Measurements from ENCODE around the gene ROCK2. TPM values are rescaled to one million over a fixed set of nuclear protein-coding genes. Genes with fewer than 3 reads are reported as not detected.
A peak's percentile ranks its signal among the peaks of the same experiment; 100 is the strongest.

ROCK2 gene
- polyA plus RNA-seq, 2 donors, result 3.4 to 5.4 TPM

DNA sequence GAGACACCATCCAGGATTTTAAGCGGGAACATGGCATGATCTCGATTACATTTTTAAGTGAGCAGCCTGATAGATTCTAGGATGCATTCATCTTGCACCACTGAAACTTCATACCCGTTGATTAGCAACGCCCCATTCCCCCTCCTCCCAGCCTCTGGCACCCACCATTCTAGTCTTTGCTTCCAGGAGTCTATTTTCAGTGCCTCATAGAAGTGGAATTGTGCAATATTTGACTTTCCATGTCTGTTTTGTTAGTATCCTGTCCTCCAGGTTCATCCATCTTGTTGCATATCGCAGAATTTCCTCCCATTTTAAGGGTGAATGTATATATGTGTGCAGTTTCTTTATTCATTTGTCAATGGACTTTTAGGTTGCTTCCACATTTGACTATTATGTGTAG is 210.1 kb downstream of the ROCK2 start:
- Histone ChIP-seq H3K9me3 (ENCODE audit: control insufficient read depth in 2 of 2, insufficient read depth in 1 of 2, low read depth in 1 of 2, low read length in 1 of 2) (no peaks in the 10 kb centered on the region), H3K27me3 (ENCODE audit: control insufficient read depth in 1 of 2, insufficient read depth in 2 of 2, low read length in 2 of 2) (no peaks in the 10 kb centered on the region), H3K36me3 (ENCODE audit: control insufficient read depth in 2 of 2, insufficient read depth in 2 of 2, low read length in 1 of 2) (no peaks in the 10 kb centered on the region), H3K27ac (ENCODE audit: low read depth in 2 of 2, low read length in 1 of 2) (no peak overlapping the region), H3K4me3 (ENCODE audit: low read depth in 1 of 2, low read length in 2 of 2) (no peak overlapping the region), H3K4me1 (ENCODE audit: control insufficient read depth in 2 of 2, insufficient read depth in 2 of 2, low read length in 1 of 2) (peaks cover 5 to 10% of the 10 kb centered on the region in 2 donors)
- 77 to 83% methylated on average over 5 of the region's 5 CpGs for WGBS, 2 donors

DNA sequence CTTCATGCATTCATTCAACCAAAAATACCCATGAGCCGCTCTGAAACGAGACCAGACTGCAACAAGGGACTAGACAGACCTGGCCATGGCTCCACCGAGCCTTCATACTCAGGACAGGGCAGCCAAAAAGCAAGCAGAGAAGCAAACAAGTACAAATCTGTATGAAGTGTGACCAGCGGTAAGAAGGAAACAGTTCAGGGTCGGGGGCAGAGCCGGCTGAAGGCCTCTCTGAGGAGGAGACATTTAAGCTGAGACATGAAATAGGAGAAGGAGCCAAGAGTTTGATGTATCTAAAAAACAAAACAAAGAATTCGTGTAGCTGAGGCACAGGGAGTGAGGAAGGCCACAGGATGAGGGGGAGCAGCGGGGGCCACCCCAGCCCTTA is 210.5 kb downstream of the ROCK2 start:
- no peak overlapping the region for H3K27ac ChIP-seq (ENCODE audit: low read depth in 2 of 2, low read length in 1 of 2)
- 59 to 66% methylated on average over 8 of the region's 8 CpGs for WGBS, 2 donors
- H3K27me3 ChIP-seq (ENCODE audit: control insufficient read depth in 1 of 2, insufficient read depth in 2 of 2, low read length in 2 of 2), result no peaks in the 10 kb centered on the region
- H3K36me3 ChIP-seq (ENCODE audit: control insufficient read depth in 2 of 2, insufficient read depth in 2 of 2, low read length in 1 of 2), result no peaks in the 10 kb centered on the region
- no peak overlapping the region for H3K4me3 ChIP-seq (ENCODE audit: low read depth in 1 of 2, low read length in 2 of 2)
- H3K4me1 ChIP-seq (ENCODE audit: control insufficient read depth in 2 of 2, insufficient read depth in 2 of 2, low read length in 1 of 2), result peaks cover 5 to 10% of the 10 kb centered on the region in 2 donors
- no peaks in the 10 kb centered on the region for H3K9me3 ChIP-seq (ENCODE audit: control insufficient read depth in 2 of 2, insufficient read depth in 1 of 2, low read depth in 1 of 2, low read length in 1 of 2)

DNA sequence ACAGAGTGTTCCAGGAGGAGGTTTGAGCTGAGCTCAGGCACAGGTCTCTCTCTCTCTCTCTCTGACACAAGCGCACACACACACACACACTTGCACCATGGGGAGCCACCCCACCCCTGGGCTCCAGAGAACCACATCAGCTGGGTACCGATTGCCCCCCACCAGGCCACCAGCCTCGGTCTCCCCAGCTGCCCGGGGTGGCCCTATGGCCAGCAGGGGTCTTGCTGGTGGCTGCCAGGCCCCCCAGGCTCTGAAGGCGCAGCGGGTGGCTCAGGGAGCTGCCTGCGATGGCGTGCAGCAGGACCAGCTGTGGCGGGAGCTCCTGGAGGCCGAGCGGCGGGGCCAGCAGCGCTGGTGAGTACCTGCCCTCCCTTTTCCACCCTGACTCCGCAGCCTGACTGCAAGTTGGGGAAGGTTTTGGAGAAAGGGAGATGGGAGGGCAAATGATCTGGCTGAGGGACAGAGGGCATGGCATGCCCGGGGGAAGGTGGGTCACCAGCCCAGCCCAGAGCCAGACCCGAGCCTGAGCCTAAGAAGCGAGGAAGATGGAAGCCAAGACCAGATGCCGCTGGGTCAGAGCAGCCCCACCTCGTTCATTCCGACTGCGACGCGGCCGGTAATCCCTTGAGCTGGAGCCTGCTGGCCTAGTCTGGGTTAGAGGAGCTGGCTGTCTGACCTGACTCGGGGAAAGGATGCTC is 211.0 kb downstream of the ROCK2 start:
- Histone ChIP-seq H3K4me1 (ENCODE audit: control insufficient read depth in 2 of 2, insufficient read depth in 2 of 2, low read length in 1 of 2) (peaks cover 5 to 10% of the 10 kb centered on the region in 2 donors), H3K4me3 (ENCODE audit: low read depth in 1 of 2, low read length in 2 of 2) (peak overlapping the region; percentile 50 to 64), H3K9me3 (ENCODE audit: control insufficient read depth in 2 of 2, insufficient read depth in 1 of 2, low read depth in 1 of 2, low read length in 1 of 2) (no peaks in the 10 kb centered on the region), H3K27me3 (ENCODE audit: control insufficient read depth in 1 of 2, insufficient read depth in 2 of 2, low read length in 2 of 2) (no peaks in the 10 kb centered on the region), H3K36me3 (ENCODE audit: control insufficient read depth in 2 of 2, insufficient read depth in 2 of 2, low read length in 1 of 2) (no peaks in the 10 kb centered on the region), H3K27ac (ENCODE audit: low read depth in 2 of 2, low read length in 1 of 2) (peak overlapping the region in 1 of 2 donors; percentile 26)
- WGBS, 2 donors, result 20 to 26% methylated on average over 24 to 25 of the region's 25 CpGs

DNA sequence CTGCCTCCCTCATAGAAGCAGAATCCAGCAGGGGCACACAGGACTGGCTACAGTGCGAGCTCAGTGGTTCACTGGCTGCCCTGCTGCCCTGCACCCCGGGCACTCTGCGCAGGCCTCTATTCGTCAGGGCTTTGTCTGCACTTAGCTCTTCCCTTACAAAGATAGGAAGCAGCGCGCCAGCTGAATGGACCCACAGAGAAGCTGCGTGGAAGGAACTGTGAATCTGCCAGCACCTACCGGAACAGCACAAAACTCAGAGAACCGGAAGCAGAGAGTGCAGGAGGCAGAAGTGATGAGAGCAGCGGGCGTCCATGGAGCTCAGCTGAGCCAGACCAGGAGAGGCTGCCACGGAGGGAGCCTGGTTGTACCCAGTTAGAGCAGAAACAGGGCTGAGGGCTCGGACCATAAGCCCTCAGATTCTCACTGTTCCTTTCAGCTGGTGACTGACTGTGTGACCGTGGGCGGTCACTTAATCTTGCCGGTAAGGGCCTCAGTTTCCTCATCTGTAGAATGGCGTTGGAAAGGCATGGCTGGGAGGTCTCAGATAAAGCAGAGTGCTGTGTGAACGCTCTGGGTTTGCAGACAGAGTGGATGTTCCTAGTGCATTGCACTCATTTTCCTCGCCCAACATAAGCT is 212.3 kb downstream of the ROCK2 start:
- Histone ChIP-seq H3K4me1 (ENCODE audit: control insufficient read depth in 2 of 2, insufficient read depth in 2 of 2, low read length in 1 of 2) (peaks cover 5 to 10% of the 10 kb centered on the region in 2 donors), H3K27ac (ENCODE audit: low read depth in 2 of 2, low read length in 1 of 2) (no peak overlapping the region), H3K9me3 (ENCODE audit: control insufficient read depth in 2 of 2, insufficient read depth in 1 of 2, low read depth in 1 of 2, low read length in 1 of 2) (no peaks in the 10 kb centered on the region), H3K4me3 (ENCODE audit: low read depth in 1 of 2, low read length in 2 of 2) (no peak overlapping the region), H3K36me3 (ENCODE audit: control insufficient read depth in 2 of 2, insufficient read depth in 2 of 2, low read length in 1 of 2) (no peaks in the 10 kb centered on the region), H3K27me3 (ENCODE audit: control insufficient read depth in 1 of 2, insufficient read depth in 2 of 2, low read length in 2 of 2) (no peaks in the 10 kb centered on the region)
- 70 to 74% methylated on average over 19 of the region's 19 CpGs for WGBS, 2 donors

DNA sequence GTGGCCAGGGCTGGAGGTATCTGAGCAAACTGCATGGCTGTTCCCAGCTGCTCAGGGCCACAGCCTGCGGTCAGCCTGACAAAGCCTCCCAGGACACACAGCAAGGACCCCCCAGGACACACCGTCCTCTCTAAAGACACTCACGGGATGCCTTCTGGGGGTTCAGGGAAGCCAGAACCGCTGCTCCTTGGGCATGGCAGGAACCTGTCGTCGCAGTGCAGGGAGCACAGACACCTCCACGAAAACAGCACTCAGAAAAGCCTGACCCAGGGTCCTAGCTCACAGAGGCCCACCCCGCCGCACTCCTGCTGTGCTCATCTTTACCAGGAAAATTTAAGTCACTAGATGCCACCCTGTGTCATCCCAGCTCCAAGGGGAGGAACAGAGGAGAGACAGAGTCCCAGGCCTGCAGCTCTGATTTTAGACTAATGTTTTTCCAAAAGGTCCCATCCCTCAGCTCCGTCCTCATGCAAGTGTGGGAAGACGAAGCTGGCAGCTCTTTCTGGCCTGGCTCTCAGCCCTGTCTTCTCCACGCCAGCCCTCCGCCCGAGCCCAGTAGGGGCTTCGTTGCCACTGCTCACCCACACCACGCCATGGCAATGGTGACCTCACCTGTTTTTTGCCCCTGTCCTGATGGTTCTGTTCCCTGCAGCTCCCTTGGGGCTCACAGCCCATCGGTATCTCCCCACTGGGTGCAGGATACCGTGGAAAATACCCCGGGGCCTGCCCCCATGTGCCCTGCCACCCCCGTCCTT is 213.1 kb downstream of the ROCK2 start:
- no peak overlapping the region for H3K27ac ChIP-seq (ENCODE audit: low read depth in 2 of 2, low read length in 1 of 2)
- no peaks in the 10 kb centered on the region for H3K36me3 ChIP-seq (ENCODE audit: control insufficient read depth in 2 of 2, insufficient read depth in 2 of 2, low read length in 1 of 2)
- 85 to 92% methylated on average over 20 of the region's 20 CpGs for WGBS, 2 donors
- H3K9me3 ChIP-seq (ENCODE audit: control insufficient read depth in 2 of 2, insufficient read depth in 1 of 2, low read depth in 1 of 2, low read length in 1 of 2), result no peaks in the 10 kb centered on the region
- no peak overlapping the region for H3K4me3 ChIP-seq (ENCODE audit: low read depth in 1 of 2, low read length in 2 of 2)
- peaks cover 5 to 10% of the 10 kb centered on the region in 2 donors for H3K4me1 ChIP-seq (ENCODE audit: control insufficient read depth in 2 of 2, insufficient read depth in 2 of 2, low read length in 1 of 2)
- H3K27me3 ChIP-seq (ENCODE audit: control insufficient read depth in 1 of 2, insufficient read depth in 2 of 2, low read length in 2 of 2), result no peaks in the 10 kb centered on the region

Other genes starting within 250 kb of the ROCK2 start
- gene SLC66A3, start 189.2 kb downstream of the ROCK2 start, polyA plus RNA-seq, result 1 to 10 TPM; 8.0 to 9.6 TPM
- gene E2F6, start 121.5 kb upstream of the ROCK2 start, polyA plus RNA-seq, result 1 to 10 TPM; 4.2 to 4.9 TPM
- under 1 TPM; 0.15 to 0.16 TPM for gene GREB1, start 189.4 kb upstream of the ROCK2 start, polyA plus RNA-seq